NCI-H748 treated with DMSO at 0.1 percent for 48 hours (cell line): ENCODE results near the gene HOXA10.
A peak's percentile ranks its signal among the peaks of the same experiment; 100 is the strongest.

ENCODE experiments used
- DNase-seq: peaks from one replicate; lab custom pipeline; 2025; lab: John Stamatoyannopoulos, UW

HOXA10 gene

GRCh38 chr7:27156508-27156898, 17.6 kb downstream of the HOXA10 start, which contains the start of gene HOXA7:
TSS of gene HOXA7 (minus strand) at chr7:27156675. CDS start at chr7:27156545, 130 bp downstream.
- DNase-seq: no peak

DNA sequence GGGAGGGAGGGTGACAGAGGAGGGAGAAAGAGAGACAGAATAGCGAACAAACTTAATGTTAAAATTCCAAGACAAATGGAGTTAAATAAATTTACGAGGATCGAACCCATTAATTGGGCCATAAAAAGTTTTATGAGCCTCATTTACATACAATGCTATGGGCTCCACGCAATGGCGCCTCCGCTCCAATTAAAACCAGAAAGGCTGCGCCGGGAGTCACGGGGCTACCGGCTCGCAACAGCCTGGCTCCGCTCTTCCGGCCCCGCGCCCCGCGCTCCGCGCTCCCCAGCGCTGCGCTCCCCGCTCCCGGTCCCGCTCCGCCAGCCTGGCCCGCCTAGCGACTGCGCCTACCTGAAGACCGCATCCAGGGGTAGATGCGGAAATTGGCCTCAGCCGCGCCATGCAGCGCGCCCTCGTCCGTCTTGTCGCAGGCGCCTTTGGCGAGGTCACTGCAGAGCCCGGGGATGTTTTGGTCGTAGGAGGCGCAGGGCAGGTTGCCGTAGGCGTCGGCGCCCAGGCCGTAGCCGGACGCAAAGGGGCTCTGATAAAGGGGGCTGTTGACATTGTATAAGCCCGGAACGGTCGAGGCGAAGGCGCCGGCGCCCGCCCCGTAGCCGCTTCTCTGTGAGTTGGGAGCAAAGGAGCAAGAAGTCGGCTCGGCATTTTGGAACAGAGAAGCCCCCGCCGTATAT, 18.2 kb downstream of the HOXA10 start:
- DNase-seq: no peak

DNA sequence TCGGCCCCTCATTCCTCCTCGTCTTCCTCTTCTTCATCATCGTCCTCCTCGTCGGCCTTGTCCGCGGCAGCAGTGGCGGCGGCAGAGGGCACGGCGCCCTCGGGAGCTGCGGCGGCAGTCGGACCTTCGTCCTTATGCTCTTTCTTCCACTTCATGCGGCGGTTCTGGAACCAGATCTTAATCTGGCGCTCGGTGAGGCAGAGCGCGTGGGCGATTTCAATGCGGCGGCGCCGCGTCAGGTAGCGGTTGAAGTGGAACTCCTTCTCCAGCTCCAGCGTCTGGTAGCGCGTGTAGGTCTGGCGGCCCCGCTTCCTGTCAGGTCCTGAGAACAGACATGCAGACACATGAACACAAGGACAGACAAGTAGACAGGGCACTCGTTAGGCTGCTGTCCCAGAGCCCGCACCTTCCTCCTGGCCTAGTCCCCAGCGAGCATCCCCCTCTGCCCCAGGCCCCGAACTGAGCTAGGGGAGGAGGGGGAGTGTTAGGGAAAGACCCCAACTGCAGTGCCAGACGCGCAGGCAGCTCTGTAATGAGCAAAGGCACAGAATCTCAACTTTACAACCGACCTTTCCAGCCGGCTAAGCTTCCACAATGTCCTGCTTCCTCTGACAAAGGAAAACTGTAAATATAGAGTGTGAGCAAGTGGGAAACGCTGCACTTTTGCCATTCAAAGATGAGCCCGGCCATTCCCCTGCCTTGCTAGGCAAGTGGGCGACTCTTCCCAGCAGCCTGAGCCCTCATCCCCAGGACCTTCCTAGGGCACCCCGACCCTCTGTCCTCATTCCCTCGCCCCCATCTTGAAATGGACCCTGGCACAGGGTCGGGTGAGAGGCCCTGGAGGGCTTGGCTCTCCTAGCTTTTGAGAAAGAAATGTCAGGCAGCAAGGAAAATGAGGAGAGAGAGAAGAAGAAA, 19.0 kb downstream of the HOXA10 start:
- DNase-seq: no peak

GRCh38 chr7:27154369-27154768, 19.8 kb downstream of the HOXA10 start:
- no peak for DNase-seq

DNA sequence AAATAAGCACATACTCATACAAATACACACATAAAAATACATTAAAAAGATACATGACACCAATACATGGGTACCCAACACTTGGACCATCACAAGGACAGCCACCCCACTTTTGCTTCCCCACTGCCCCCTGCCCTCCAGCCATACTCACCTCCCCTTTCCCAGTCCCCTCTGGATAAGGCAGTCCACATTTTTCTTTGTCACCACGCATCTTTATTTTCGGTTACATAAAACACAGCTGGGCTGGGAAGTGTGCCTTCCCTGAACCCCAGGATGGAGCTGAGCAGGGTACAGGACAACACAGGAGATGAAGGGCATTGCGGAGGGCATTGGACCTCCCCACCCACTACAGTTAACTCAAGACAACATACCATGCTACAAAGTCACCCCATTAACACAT, 20.6 kb downstream of the HOXA10 start:
- DNase-seq: no peak

GRCh38 chr7:27152816-27153442, 21.2 kb downstream of the HOXA10 start:
- DNase-seq: no peak

DNA sequence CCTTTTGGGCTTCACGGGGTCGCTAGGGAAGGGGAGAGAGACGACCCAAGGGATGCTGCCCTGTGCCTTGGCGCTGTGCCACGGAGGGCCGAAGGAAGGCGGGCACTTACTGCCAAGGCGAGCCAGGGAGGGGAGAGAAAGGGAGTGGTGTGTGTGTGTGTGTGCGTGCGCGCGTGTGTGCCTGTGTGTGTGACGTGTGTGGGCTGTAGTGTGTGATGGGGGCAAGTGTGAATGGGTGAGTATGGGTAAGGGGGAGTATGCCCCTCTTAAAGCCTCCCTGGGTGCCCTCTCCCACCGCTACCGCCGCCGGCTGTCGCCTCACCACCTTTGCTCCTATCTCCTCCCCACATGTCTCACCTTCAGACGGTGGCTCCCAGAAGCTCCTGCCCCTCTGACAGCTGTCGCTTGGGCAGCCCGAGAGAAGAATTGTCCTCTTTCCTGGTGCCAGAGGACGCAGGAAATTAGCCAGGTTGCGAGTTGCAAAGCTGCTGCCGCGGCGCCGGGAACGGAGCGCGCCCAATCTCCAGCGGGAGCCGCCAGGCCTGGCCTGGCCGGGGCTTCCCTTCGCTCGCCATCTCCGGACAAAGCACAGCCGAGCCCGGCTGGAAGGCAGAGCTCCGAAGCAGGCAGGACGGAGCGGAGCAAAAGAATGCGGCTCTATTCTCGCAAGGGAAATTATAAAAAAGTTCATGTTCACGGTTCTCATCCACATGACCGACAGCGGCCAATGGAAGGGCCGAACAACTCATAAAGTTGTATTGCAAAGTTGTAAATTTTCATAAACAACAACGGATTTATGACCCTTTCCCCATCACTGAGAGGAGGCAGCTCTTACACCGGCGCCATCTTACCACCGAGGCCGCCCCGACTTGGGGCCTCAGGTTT, 21.9 kb downstream of the HOXA10 start, which contains the start of gene HOXA3:
HOXA3 (minus strand) TSS at position 653 of the 885 bp plus-strand sequence. CDS start 41,943 bp downstream, outside the sequence.
- DNase-seq: no peak

DNA sequence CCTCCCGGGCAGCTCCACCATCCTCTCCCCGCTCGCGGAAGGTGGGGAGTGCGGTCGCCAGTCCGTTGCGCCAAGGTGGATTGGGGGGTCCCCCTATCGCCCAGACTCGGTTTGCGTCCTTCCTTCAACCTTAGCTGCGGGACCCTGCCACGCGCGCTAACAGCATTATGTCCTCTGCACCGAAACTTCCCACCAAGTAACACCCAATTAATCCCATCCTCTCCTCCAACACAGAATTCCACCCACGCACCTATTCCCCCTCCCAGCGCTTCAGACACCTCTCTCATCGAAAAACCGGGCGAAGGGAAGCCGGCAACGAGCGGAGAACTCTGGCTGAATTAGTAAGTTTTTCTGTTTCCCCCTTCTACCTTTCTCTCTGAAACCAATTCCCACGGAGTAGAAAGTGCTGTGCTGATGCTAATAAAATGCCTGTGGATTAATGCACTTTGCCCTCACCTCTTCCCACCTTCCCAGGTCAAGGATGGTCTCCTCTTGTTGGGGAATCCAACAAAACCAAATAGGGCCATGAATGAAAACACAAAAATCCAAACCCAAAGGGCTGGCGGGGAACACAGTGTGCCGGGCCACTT, 22.7 kb downstream of the HOXA10 start:
- no peak for DNase-seq

- DNase-seq: peak; percentile 60
These were observed 23.4 kb downstream of the HOXA10 start for GRCh38 chr7:27150568-27151340.

DNA sequence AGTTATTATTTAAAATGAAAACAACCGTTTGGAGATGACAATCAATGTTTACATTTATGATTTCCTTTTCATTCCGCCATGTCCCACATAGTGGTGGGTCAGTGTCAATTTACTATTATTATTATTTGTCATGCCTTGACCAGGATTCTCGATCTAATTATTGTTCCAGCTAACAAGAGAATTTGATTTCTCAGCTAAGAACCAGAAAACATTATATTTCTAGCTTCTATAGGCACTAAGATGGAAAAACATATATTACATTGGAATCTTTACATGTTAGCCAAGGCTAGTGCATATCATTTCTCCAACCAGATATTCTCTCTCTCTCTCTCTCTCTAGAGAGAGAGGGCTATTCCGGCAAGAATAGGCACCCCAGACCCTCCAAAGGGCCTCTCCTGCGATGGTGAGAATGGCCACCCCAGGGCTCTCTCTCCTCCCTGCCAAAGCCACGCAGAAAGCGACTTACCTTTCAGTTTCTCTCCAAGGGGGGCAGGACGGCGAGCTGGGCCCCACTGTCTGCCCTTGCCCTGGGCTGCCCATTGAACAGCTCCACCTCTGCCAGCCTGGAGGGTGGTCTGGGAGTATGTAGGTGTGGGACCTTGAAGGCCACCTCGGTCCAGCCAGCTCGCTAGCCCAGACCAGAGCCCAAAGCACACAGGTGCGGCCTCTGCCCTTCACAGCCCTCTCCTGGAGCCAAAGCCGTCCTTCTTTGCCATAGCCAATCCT, 24.1 kb downstream of the HOXA10 start:
- no peak for DNase-seq

DNA sequence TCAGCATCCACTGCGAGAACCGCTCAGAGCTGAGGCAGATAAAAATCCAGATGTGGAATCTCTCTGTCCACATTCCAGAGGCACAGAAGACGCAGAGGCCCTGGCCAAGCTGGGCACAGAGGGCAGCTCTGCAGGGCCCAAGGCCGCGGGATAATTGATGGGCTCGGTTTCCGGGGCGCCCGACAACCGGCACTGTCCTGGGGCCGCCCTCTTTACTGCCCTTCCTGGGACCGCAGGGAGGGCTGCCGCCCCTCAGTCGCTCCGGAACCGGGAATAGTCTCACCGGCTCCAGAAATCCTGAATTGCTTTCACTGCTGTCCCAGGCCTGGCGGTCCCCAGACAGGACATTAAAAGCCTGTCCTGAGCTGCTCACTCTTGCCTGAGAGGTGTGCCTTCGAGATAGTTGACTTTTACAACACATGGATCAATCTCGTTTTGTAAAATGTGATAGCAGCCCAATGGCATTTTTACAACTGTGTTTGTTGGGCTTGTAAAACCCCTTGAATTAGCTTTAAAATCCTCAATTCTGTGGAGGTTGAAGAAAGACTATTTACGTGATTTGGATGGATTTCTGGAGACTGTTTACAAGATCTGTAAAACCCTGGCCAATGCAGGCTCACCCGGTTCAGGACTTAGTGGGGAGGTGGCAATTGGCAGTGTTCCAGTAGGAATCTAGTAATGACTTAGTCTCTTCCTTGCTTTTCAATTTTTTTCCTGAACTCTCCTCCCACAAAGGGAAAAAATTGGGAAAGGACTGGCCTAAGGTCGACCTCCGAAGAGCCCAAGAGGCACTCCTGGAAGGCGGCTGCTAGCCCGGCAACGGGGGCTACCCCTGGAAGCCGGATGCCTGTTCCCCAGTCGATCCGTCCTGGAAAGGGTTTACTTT, 25.1 kb downstream of the HOXA10 start:
- no peak for DNase-seq

- no peak for DNase-seq
These were observed 25.9 kb downstream of the HOXA10 start for GRCh38 chr7:27148031-27148755.

- DNase-seq: peak; percentile 61
These were observed 26.7 kb downstream of the HOXA10 start, which contains the start of gene HOXA6 for GRCh38 chr7:27147199-27148030. TSS of gene HOXA6 (minus strand) at chr7:27147774. CDS start at chr7:27147749, 25 bp downstream.

DNA sequence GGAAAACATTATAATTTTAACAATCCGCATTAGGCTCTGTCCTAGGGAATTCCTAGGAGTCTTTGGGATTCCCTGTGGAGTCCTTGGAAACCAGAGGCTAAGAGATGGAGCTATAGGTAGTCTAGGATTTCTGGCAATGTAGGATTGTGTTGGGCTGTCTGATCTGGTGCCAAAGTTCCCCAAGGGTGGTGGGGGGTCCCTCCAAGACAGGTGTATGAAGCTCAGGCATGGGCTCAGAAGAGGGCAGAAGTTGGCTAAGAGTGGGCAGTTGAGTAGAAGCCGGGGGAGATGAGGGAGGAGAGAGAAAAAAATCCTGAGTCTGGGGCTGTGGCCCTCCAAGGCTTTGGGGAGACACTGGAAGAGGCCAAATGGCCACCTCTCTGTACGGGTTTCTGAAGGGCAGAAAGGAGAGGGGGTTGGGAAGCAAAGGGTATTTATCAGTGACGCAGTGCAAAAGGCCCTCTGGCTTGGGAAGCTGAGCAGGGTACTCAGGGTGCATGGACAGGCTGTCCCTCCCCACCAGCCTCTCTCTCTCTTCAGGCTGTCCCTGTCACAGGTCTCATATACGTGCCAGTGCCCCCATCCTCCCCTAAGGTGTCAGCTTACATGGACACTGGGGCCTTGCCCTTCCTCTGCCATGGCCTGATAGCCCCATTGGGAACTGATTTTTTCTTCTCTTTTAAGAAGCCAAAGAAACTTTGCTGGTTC, 27.5 kb downstream of the HOXA10 start:
- DNase-seq: no peak

- DNase-seq: no peak
These were observed 28.2 kb downstream of the HOXA10 start for GRCh38 chr7:27145914-27146412.
